SJCRH30 (cell line): ENCODE measurements around the gene MINDY4. TPM values are rescaled to one million over a fixed set of nuclear protein-coding genes. Genes with fewer than 3 reads are reported as not detected.

Experiments
- DNase-seq, 2 experiments: peaks; one replicate each; pipeline ENCODE4 v3.0.0-alpha.2; 2015 to 2020
- H3K27ac ChIP-seq: fragments of 250-450 bp; sonication (Bioruptor Pico); 2 replicates; pipeline ENCODE4 v1.5.1; 2020; ENCODE audit warnings: mild to moderate bottlenecking, moderate library complexity
- H3K27me3 ChIP-seq: fragments of 250-450 bp; sonication (Bioruptor Pico); 2 replicates; pipeline ENCODE4 v1.5.1; 2020; ENCODE audit warnings: mild to moderate bottlenecking, moderate library complexity
- H3K36me3 ChIP-seq: fragments of 250-450 bp; sonication (Bioruptor Pico); 2 replicates; pipeline ENCODE4 v1.5.1; 2020; ENCODE audit warnings: mild to moderate bottlenecking, moderate library complexity
- H3K4me1 ChIP-seq: fragments of 250-450 bp; sonication (Bioruptor Pico); 2 replicates; pipeline ENCODE4 v1.5.1; 2020; ENCODE audit warnings: mild to moderate bottlenecking, moderate library complexity
- H3K4me3 ChIP-seq: fragments of 250-450 bp; sonication (Bioruptor Pico); 2 replicates; pipeline ENCODE4 v1.5.1; 2020; ENCODE audit warnings: mild to moderate bottlenecking, moderate library complexity
- H3K9me3 ChIP-seq: fragments of 250-450 bp; sonication (Bioruptor Pico); replicated peaks from 2 replicates; pipeline ENCODE4 v1.5.1; 2020; ENCODE audit warnings: mild to moderate bottlenecking, moderate library complexity
- total RNA-seq: library from RNA; depleted of rRNA; stranded (reverse); fragments of >200 nt; shearing (Covaris generic); gene quantifications from 2 replicates; pipeline ENCODE4 v1.2.3, GENCODE V29; 2014

Gene MINDY4
- total RNA-seq, 1 experiment from 2014 or later: not detected

GRCh38 chr7:30908681-30909080 lies 137.5 kb downstream of the MINDY4 start:
- no peak overlapping the region for H3K4me3 ChIP-seq
- H3K27me3 ChIP-seq: peaks cover 32% of the 10 kb centered on the region
- no peaks in the 10 kb centered on the region for H3K36me3 ChIP-seq
- H3K9me3 ChIP-seq: no peaks in the 10 kb centered on the region
- no peak for DNase-seq
- H3K4me1 ChIP-seq: peaks cover 14% of the 10 kb centered on the region
- H3K27ac ChIP-seq: no peak overlapping the region

DNA sequence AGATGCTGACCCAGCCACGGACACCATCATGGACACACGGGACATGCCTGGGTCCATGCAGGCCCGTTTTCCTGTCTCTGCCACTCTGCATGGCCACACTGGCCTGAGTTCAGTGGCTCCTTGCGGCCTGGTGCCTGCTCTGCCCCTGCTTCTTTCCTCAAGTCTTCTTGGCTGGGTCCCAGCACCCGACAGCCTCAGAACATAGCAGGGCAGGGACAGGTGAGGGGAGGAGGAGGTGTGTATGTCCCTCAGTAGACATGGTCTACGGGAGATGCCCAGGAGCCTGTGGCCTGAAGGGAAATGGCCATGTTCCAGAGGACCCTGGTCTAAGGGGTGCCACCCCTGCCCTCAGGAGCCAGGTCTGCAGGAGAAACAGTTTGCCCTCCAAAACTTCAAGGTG lies 138.2 kb downstream of the MINDY4 start:
- no peak for DNase-seq
- no peak overlapping the region for H3K27ac ChIP-seq
- H3K9me3 ChIP-seq: no peaks in the 10 kb centered on the region
- H3K4me3 ChIP-seq: no peak overlapping the region
- peaks cover 32% of the 10 kb centered on the region for H3K27me3 ChIP-seq
- peaks cover 22% of the 10 kb centered on the region for H3K4me1 ChIP-seq
- H3K36me3 ChIP-seq: no peaks in the 10 kb centered on the region

- Histone ChIP-seq H3K4me1 (peaks cover 33% of the 10 kb centered on the region), H3K36me3 (no peaks in the 10 kb centered on the region), H3K27me3 (peaks cover 32% of the 10 kb centered on the region), H3K4me3 (no peak overlapping the region), H3K9me3 (no peaks in the 10 kb centered on the region), H3K27ac (no peak overlapping the region)
- no peak for DNase-seq
Observed at GRCh38 chr7:30910411-30911073, 139.3 kb downstream of the MINDY4 start.

GRCh38 chr7:30911133-30911532 lies 139.9 kb downstream of the MINDY4 start:
- H3K27me3 ChIP-seq: peaks cover 27% of the 10 kb centered on the region
- DNase-seq: no peak
- no peaks in the 10 kb centered on the region for H3K36me3 ChIP-seq
- H3K4me1 ChIP-seq: peaks cover 35% of the 10 kb centered on the region
- no peak overlapping the region for H3K4me3 ChIP-seq
- H3K9me3 ChIP-seq: no peaks in the 10 kb centered on the region
- H3K27ac ChIP-seq: no peak overlapping the region

DNA sequence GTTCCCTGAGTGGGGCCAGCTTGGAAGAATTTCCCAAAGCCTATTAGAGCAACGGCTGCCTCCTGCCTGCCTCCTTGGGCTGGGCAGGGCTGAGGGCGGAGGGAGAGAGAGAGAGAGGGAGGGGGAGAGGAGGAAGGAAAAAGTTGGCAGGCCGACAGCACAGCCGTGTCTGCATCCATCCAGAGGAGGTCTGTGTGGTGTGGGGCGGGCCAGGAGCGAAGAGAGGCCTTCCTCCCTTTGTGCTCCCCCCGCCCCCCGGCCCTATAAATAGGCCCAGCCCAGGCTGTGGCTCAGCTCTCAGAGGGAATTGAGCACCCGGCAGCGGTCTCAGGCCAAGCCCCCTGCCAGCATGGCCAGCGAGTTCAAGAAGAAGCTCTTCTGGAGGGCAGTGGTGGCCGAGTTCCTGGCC lies 140.3 kb downstream of the MINDY4 start, which contains the start of gene AQP1:
TSS of gene AQP1 (plus strand) at position 293 of the 409 bp plus-strand sequence. CDS start at position 350, 57 bp downstream.
- peak; percentile 90 for DNase-seq
- Histone ChIP-seq H3K4me3 (peak within 1 kb of the TSS; percentile 58), H3K27me3 (peaks cover 24% of the 10 kb centered on the region), H3K4me1 (peaks cover 35% of the 10 kb centered on the region), H3K27ac (peak within 1 kb of the TSS; percentile 98), H3K9me3 (no peaks in the 10 kb centered on the region), H3K36me3 (no peaks in the 10 kb centered on the region)

- H3K36me3 ChIP-seq: no peaks in the 10 kb centered on the region
- DNase-seq: no peak
- H3K9me3 ChIP-seq: no peaks in the 10 kb centered on the region
- peak overlapping the region; percentile 58 for H3K4me3 ChIP-seq
- peak overlapping the region; percentile 98 for H3K27ac ChIP-seq
- H3K27me3 ChIP-seq: peaks cover 21% of the 10 kb centered on the region
- peaks cover 35% of the 10 kb centered on the region for H3K4me1 ChIP-seq
Observed at GRCh38 chr7:30912021-30912730, 141.0 kb downstream of the MINDY4 start.

DNA sequence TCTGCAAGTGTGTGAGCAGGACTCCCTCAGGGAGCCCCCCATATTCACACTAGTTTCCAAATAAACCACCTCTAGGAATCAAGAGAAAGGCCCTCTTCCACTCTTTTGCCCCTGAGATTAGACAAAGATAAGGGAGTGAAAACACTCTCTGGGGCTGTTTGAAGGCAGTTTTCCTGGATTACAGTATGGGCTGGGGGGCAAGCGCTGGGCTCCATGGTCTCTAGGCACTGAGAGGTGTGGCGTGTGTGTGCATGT lies 141.4 kb downstream of the MINDY4 start:
- Histone ChIP-seq H3K27ac (peak overlapping the region; percentile 98), H3K36me3 (no peaks in the 10 kb centered on the region), H3K4me1 (peaks cover 35% of the 10 kb centered on the region), H3K9me3 (no peaks in the 10 kb centered on the region), H3K4me3 (peak overlapping the region; percentile 58), H3K27me3 (peaks cover 16% of the 10 kb centered on the region)
- DNase-seq: no peak

DNA sequence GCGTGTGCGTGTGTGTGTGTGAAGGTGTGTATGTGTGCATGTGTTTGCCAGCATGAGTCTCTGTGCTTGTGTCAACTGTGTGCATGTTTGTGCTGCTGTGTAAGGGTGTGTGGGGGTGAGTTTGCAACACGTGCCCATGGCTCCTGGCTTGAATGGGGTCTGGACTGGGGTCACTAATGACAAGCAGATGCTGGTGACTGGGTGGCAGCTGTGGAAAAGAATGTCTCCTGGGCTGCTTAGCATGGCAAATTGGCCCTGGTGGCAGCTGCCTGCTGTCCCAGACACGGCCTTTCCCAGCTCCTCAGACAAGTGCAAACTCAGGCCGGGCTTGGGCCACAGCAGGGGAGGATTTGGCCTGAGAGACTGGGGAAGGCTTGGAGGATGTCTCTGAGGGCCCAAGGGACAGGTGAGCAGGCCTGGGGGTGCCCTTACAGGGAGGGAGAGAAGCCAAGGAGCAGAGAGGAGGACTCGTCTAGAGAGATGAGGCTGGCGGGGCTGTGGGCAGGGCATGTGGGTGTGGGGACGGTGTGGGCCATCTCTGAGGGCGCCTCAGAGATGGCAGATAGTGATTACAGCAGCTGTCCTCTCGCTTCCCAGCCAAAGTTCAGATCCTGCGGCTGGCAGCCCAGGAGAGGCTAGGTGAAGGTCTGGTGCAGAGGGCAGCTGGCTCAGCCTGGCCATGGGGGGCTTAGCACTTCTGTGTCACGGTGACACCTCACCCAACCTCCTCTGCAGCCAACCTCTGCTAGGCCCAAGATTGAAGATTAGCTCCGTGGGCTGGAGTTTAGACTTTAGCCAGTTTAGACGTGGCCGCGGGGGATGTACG lies 142.0 kb downstream of the MINDY4 start:
- Histone ChIP-seq H3K36me3 (no peaks in the 10 kb centered on the region), H3K4me3 (peak overlapping the region; percentile 58), H3K27me3 (peaks cover 13% of the 10 kb centered on the region), H3K27ac (peak overlapping the region; percentile 98), H3K9me3 (no peaks in the 10 kb centered on the region), H3K4me1 (peaks cover 35% of the 10 kb centered on the region)
- DNase-seq: peak; percentile 85 to 86

GRCh38 chr7:30913821-30914515 lies 142.8 kb downstream of the MINDY4 start:
- Histone ChIP-seq H3K9me3 (no peaks in the 10 kb centered on the region), H3K36me3 (no peaks in the 10 kb centered on the region), H3K4me1 (peaks cover 35% of the 10 kb centered on the region), H3K27ac (peak overlapping the region; percentile 98), H3K27me3 (peaks cover 10% of the 10 kb centered on the region), H3K4me3 (peak overlapping the region; percentile 58)
- peak in 1 of 2 experiments; percentile 35 for DNase-seq

GRCh38 chr7:30914596-30914995 lies 143.4 kb downstream of the MINDY4 start:
- Histone ChIP-seq H3K36me3 (no peaks in the 10 kb centered on the region), H3K27ac (peak overlapping the region; percentile 98), H3K4me1 (peaks cover 36% of the 10 kb centered on the region), H3K9me3 (no peaks in the 10 kb centered on the region), H3K27me3 (peaks cover 5% of the 10 kb centered on the region; the same call in 1 of the 2 replicates), H3K4me3 (peak overlapping the region; percentile 58; the same call in 1 of the 2 replicates)
- peak; percentile 53 to 58 for DNase-seq

DNA sequence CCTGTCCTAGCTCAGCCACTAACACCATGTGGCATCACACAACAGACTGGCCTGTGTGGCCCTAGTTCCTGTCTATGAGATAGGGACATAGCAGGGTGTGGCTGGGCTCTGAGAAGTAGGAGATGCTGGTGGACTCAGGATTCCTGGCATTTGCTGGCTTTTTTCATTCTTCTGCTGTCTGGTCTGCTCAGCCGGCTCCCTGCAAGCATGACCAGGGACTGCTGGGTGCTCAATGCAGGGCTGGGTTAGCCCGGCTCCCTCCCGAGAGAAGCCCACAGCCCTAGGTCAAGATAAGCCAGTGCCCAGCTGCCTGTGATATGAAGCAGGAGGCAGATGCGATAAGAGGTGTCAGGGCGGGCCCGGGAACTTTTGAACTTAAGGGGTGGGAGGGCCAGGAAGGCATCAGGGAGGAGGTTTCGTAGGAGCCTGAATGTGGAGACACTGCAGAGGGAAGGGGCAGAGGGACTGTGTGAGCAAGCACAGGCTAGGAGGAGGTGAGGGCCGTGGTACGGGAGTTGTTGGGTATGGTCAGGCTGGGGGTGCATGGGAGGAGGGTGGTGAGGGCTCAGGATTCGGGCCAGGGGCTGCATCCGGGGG lies 143.9 kb downstream of the MINDY4 start:
- peak overlapping the region; percentile 98 for H3K27ac ChIP-seq
- H3K4me1 ChIP-seq: peaks cover 37% of the 10 kb centered on the region
- DNase-seq: no peak
- H3K27me3 ChIP-seq: no peaks in the 10 kb centered on the region
- no peaks in the 10 kb centered on the region for H3K9me3 ChIP-seq
- H3K36me3 ChIP-seq: no peaks in the 10 kb centered on the region
- H3K4me3 ChIP-seq: peak overlapping the region; percentile 14; the same call in 1 of the 2 replicates

- no peak overlapping the region for H3K4me3 ChIP-seq
- no peak for DNase-seq
- no peaks in the 10 kb centered on the region for H3K9me3 ChIP-seq
- no peaks in the 10 kb centered on the region for H3K27me3 ChIP-seq
- H3K27ac ChIP-seq: no peak overlapping the region
- peaks cover 40% of the 10 kb centered on the region for H3K4me1 ChIP-seq
- H3K36me3 ChIP-seq: no peaks in the 10 kb centered on the region
Observed at GRCh38 chr7:30915751-30916150, 144.5 kb downstream of the MINDY4 start.

DNA sequence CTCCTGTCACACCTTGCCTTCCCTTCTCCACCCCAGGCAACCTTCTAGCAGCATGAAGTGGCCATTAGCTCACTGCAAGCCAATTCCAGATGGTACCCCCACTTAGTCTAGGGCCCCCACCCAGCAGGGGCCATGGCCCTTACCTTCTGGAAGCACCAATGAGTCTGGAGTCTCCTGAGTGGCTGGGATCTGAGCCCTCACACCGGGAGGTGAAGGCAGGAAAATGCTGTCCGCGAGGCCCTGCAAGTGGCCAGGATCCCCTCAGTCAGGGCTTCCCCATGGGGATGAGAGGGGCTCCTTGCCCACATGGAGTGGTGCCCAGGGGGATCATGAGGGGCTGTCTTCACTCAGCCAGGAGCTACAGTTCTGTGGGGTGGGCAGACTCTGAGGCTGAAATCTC lies 145.0 kb downstream of the MINDY4 start:
- Histone ChIP-seq H3K4me1 (peaks cover 43% of the 10 kb centered on the region), H3K9me3 (no peaks in the 10 kb centered on the region), H3K36me3 (no peaks in the 10 kb centered on the region), H3K4me3 (no peak overlapping the region), H3K27me3 (no peaks in the 10 kb centered on the region), H3K27ac (no peak overlapping the region)
- DNase-seq: no peak

GRCh38 chr7:30916767-30917166 lies 145.6 kb downstream of the MINDY4 start:
- Histone ChIP-seq H3K4me3 (no peak overlapping the region), H3K4me1 (peaks cover 47% of the 10 kb centered on the region), H3K27me3 (no peaks in the 10 kb centered on the region), H3K9me3 (no peaks in the 10 kb centered on the region), H3K36me3 (no peaks in the 10 kb centered on the region), H3K27ac (no peak overlapping the region)
- no peak for DNase-seq
